WERI-Rb-1 (cell line): ENCODE measurements around the gene PUM2.
A peak's percentile ranks its signal among the peaks of the same experiment; 100 is the strongest.

ENCODE experiments used
- DNase-seq: peaks from one replicate; pipeline ENCODE4 v3.0.0-alpha.2; 2020
- H3K27ac ChIP-seq: fragments of 250-450 bp; sonication (Bioruptor Pico); 2 replicates; pipeline ENCODE4 v1.5.1; 2020; ENCODE audit warnings: mild to moderate bottlenecking, moderate library complexity
- H3K27me3 ChIP-seq: fragments of 250-450 bp; sonication (Bioruptor Pico); 2 replicates; pipeline ENCODE4 v1.5.1; 2021; ENCODE audit warnings: mild to moderate bottlenecking, low read depth, moderate library complexity; ENCODE audit not compliant: insufficient read depth, severe bottlenecking
- H3K36me3 ChIP-seq: fragments of 250-450 bp; sonication (Bioruptor Pico); 2 replicates; pipeline ENCODE4 v1.5.1; 2020; ENCODE audit warnings: mild to moderate bottlenecking, moderate library complexity
- H3K4me3 ChIP-seq: 2 replicates; pipeline ENCODE4 v1.5.1; 2011; ENCODE audit warnings: low read depth, mild to moderate bottlenecking, control low read depth, low read length
- H3K9me3 ChIP-seq: fragments of 250-450 bp; sonication (Bioruptor Pico); 2 replicates; pipeline ENCODE4 v1.5.1; 2021; ENCODE audit warnings: mild to moderate bottlenecking, moderate library complexity; ENCODE audit not compliant: severe bottlenecking
- CTCF ChIP-seq: IDR thresholded peaks from 2 replicates; pipeline ENCODE4 v1.5.1; 2011; ENCODE audit warnings: low read depth, mild to moderate bottlenecking, control low read depth, inconsistent platforms, low read length

PUM2 gene

GRCh38 chr2:20216130-20217025, 134.3 kb downstream of the PUM2 start:
- H3K36me3 ChIP-seq, result peaks cover 5% of the 10 kb centered on the region; the same call in 1 of the 2 replicates
- no peak for DNase-seq
- H3K9me3 ChIP-seq, result no peaks in the 10 kb centered on the region
- H3K4me3 ChIP-seq, result no peak overlapping the region
- TF ChIP-seq CTCF, result no peak
- no peaks in the 10 kb centered on the region for H3K27me3 ChIP-seq
- H3K27ac ChIP-seq, result peak overlapping the region; percentile 4; the same call in 1 of the 2 replicates

GRCh38 chr2:20215183-20216040, 135.2 kb downstream of the PUM2 start:
- Histone ChIP-seq H3K27me3 (no peaks in the 10 kb centered on the region), H3K27ac (peak overlapping the region; percentile 91), H3K4me3 (no peak overlapping the region), H3K36me3 (peaks cover 5% of the 10 kb centered on the region; the same call in 1 of the 2 replicates), H3K9me3 (no peaks in the 10 kb centered on the region)
- no peak for TF ChIP-seq CTCF
- no peak for DNase-seq

- no peak overlapping the region for H3K4me3 ChIP-seq
- peak overlapping the region; percentile 91 for H3K27ac ChIP-seq
- DNase-seq, result no peak
- TF ChIP-seq CTCF, result no peak
- H3K9me3 ChIP-seq, result no peaks in the 10 kb centered on the region
- no peaks in the 10 kb centered on the region for H3K27me3 ChIP-seq
- H3K36me3 ChIP-seq, result peaks cover 5% of the 10 kb centered on the region; the same call in 1 of the 2 replicates
These were observed 136.0 kb downstream of the PUM2 start for GRCh38 chr2:20214566-20215182.

- Histone ChIP-seq H3K4me3 (no peak overlapping the region), H3K27ac (peak overlapping the region; percentile 91), H3K36me3 (peaks cover 5% of the 10 kb centered on the region; the same call in 1 of the 2 replicates), H3K9me3 (no peaks in the 10 kb centered on the region), H3K27me3 (no peaks in the 10 kb centered on the region)
- DNase-seq, result peak; percentile 73
- no peak for TF ChIP-seq CTCF
These were observed 136.7 kb downstream of the PUM2 start for GRCh38 chr2:20213651-20214565.

- H3K27me3 ChIP-seq, result no peaks in the 10 kb centered on the region
- H3K36me3 ChIP-seq, result peaks cover under 1% of the 10 kb centered on the region; the same call in 1 of the 2 replicates
- TF ChIP-seq CTCF, result no peak
- H3K4me3 ChIP-seq, result no peak overlapping the region
- H3K9me3 ChIP-seq, result no peaks in the 10 kb centered on the region
- H3K27ac ChIP-seq, result peak overlapping the region; percentile 91
- DNase-seq, result no peak
These were observed 137.7 kb downstream of the PUM2 start for GRCh38 chr2:20212871-20213503.
